HEK293 (cell line): ENCODE data around the gene NELL2.

ENCODE experiments used
- CTCF ChIA-PET: fragments of 350-600 bp; formaldehyde crosslinking; extraction: SDS; loops from one replicate; lab custom pipeline; 2021; ENCODE audit warnings: antibody characterized with exemption; lab: Yijun Ruan, JAX
- POLR2A ChIA-PET: fragments of 300-600 bp; formaldehyde crosslinking; extraction: SDS; loops from one replicate; lab custom pipeline; 2020; ENCODE audit warnings: antibody characterized with exemption, inconsistent platforms; lab: Yijun Ruan, JAX
- H3K27ac ChIP-seq: fragments of 200-500 bp; sonication (Bioruptor generic); 2 replicates; pipeline ENCODE4 v1.5.1; 2014; ENCODE audit warnings: low read depth, low read length, control low read depth, inconsistent platforms; ENCODE audit errors: extremely low read depth
- H3K36me3 ChIP-seq, 2 experiments: fragments of 200-500 bp in 1 of 2; sonication (Bioruptor generic) in 1 of 2; 1 replicate in 1 of 2; 2 replicates in 1 of 2; pipeline ENCODE4 v1.5.1; 2014 to 2017; ENCODE audit warnings: inconsistent platforms in 2 of 2, low read length in 2 of 2; ENCODE audit not compliant: control insufficient read depth in 2 of 2, insufficient read depth in 1 of 2
- H3K4me1 ChIP-seq: fragments of 200-500 bp; sonication (Bioruptor generic); 2 replicates; pipeline ENCODE4 v1.5.1; 2014; ENCODE audit warnings: mild to moderate bottlenecking, low read length, inconsistent platforms; ENCODE audit not compliant: control insufficient read depth, insufficient read depth
- H3K4me3 ChIP-seq: 2 replicates; pipeline ENCODE4 v1.5.1; 2011; ENCODE audit warnings: low read depth, mild to moderate bottlenecking, control low read depth, low read length, moderate library complexity
- H3K9me3 ChIP-seq: fragments of 200-500 bp; sonication (Bioruptor generic); 2 replicates; pipeline ENCODE4 v1.5.1; 2014; ENCODE audit warnings: low read depth, low read length, inconsistent platforms; ENCODE audit not compliant: control insufficient read depth, insufficient read depth
- SP7 ChIP-seq: fragments of 450-650 bp; formaldehyde crosslinking; IDR thresholded peaks from 2 replicates; pipeline ENCODE4 v1.5.1; 2016; ENCODE audit warnings: missing biosample characterization, missing genetic modification characterization
- ZIC2 ChIP-seq: fragments of 450-650 bp; formaldehyde crosslinking; IDR thresholded peaks from 2 replicates; pipeline ENCODE4 v1.5.1; 2016; ENCODE audit warnings: missing biosample characterization, missing genetic modification characterization
- ZNF133 ChIP-seq: fragments of 450-650 bp; formaldehyde crosslinking; IDR thresholded peaks from 2 replicates; pipeline ENCODE4 v1.5.1; 2016; ENCODE audit warnings: missing biosample characterization, missing genetic modification characterization
- ZNF175 ChIP-seq: fragments of 450-650 bp; formaldehyde crosslinking; IDR thresholded peaks from 2 replicates; pipeline ENCODE4 v1.5.1; 2016; ENCODE audit warnings: missing biosample characterization, missing genetic modification characterization
- ZNF391 ChIP-seq: fragments of 450-650 bp; formaldehyde crosslinking; IDR thresholded peaks from 2 replicates; pipeline ENCODE4 v1.5.1; 2016; ENCODE audit warnings: low read depth, missing biosample characterization, missing genetic modification characterization, borderline replicate concordance
- ZNF555 ChIP-seq: fragments of 450-650 bp; formaldehyde crosslinking; conservative IDR thresholded peaks from 2 replicates; pipeline ENCODE4 v1.5.1; 2017; ENCODE audit warnings: missing biosample characterization, mild to moderate bottlenecking, missing genetic modification characterization, inconsistent platforms
- TF ChIP-seq, protein P1 (sequence below): fragments of 450-650 bp; formaldehyde crosslinking; IDR thresholded peaks from 2 replicates; pipeline ENCODE4 v1.5.1; 2016; ENCODE audit warnings: missing biosample characterization, missing genetic modification characterization
- TF ChIP-seq, protein P2 (sequence below): fragments of 450-650 bp; formaldehyde crosslinking; IDR thresholded peaks from 2 replicates; pipeline ENCODE4 v1.5.1; 2016; ENCODE audit warnings: missing biosample characterization, missing genetic modification characterization, low read depth
- TF ChIP-seq, protein P3 (sequence below): fragments of 450-650 bp; formaldehyde crosslinking; IDR thresholded peaks from 2 replicates; pipeline ENCODE4 v1.5.1; 2016; ENCODE audit warnings: missing biosample characterization, missing genetic modification characterization, borderline replicate concordance
- TF ChIP-seq, protein P4 (sequence below): fragments of 450-650 bp; formaldehyde crosslinking; IDR thresholded peaks from 2 replicates; pipeline ENCODE4 v1.5.1; 2016; ENCODE audit warnings: missing biosample characterization, missing genetic modification characterization
- TF ChIP-seq, protein P5 (sequence below): fragments of 450-650 bp; formaldehyde crosslinking; conservative IDR thresholded peaks from 2 replicates; pipeline ENCODE4 v1.5.1; 2016; ENCODE audit warnings: low read depth, missing biosample characterization, missing genetic modification characterization
- TF ChIP-seq, protein P6 (sequence below): fragments of 450-650 bp; formaldehyde crosslinking; IDR thresholded peaks from 2 replicates; pipeline ENCODE4 v1.5.1; 2016; ENCODE audit warnings: missing biosample characterization, missing genetic modification characterization

Gene NELL2

DNA sequence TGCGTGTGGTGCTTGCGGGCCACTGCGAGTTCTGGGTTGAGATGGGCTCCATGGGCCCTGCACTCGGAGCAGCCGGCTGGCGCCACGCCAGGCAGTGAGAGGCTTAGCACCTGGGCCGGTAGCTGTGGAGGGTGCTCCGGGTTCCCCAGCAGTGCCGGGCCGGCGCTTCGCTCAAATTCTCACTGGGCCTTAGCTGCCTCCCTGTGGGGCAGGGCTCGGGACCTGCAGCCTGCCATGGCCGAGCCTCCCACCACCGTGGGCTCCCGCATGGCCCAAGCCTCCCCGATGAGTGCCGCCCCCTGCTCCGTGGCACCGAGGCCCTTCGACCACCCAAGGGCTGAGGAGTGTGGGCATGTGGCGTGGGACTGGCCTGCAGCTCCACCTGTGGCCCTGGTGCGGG, 375.7 kb downstream of the NELL2 start (continued):
- TF ChIP-seq, protein P1, sequence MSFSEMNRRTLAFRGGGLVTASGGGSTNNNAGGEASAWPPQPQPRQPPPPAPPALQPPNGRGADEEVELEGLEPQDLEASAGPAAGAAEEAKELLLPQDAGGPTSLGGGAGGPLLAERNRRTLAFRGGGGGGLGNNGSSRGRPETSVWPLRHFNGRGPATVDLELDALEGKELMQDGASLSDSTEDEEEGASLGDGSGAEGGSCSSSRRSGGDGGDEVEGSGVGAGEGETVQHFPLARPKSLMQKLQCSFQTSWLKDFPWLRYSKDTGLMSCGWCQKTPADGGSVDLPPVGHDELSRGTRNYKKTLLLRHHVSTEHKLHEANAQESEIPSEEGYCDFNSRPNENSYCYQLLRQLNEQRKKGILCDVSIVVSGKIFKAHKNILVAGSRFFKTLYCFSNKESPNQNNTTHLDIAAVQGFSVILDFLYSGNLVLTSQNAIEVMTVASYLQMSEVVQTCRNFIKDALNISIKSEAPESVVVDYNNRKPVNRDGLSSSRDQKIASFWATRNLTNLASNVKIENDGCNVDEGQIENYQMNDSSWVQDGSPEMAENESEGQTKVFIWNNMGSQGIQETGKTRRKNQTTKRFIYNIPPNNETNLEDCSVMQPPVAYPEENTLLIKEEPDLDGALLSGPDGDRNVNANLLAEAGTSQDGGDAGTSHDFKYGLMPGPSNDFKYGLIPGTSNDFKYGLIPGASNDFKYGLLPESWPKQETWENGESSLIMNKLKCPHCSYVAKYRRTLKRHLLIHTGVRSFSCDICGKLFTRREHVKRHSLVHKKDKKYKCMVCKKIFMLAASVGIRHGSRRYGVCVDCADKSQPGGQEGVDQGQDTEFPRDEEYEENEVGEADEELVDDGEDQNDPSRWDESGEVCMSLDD (tag by site-specific recombination) = no peak
- TF ChIP-seq, protein P2, sequence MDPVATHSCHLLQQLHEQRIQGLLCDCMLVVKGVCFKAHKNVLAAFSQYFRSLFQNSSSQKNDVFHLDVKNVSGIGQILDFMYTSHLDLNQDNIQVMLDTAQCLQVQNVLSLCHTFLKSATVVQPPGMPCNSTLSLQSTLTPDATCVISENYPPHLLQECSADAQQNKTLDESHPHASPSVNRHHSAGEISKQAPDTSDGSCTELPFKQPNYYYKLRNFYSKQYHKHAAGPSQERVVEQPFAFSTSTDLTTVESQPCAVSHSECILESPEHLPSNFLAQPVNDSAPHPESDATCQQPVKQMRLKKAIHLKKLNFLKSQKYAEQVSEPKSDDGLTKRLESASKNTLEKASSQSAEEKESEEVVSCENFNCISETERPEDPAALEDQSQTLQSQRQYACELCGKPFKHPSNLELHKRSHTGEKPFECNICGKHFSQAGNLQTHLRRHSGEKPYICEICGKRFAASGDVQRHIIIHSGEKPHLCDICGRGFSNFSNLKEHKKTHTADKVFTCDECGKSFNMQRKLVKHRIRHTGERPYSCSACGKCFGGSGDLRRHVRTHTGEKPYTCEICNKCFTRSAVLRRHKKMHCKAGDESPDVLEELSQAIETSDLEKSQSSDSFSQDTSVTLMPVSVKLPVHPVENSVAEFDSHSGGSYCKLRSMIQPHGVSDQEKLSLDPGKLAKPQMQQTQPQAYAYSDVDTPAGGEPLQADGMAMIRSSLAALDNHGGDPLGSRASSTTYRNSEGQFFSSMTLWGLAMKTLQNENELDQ = no peak
- TF ChIP-seq, protein P3, sequence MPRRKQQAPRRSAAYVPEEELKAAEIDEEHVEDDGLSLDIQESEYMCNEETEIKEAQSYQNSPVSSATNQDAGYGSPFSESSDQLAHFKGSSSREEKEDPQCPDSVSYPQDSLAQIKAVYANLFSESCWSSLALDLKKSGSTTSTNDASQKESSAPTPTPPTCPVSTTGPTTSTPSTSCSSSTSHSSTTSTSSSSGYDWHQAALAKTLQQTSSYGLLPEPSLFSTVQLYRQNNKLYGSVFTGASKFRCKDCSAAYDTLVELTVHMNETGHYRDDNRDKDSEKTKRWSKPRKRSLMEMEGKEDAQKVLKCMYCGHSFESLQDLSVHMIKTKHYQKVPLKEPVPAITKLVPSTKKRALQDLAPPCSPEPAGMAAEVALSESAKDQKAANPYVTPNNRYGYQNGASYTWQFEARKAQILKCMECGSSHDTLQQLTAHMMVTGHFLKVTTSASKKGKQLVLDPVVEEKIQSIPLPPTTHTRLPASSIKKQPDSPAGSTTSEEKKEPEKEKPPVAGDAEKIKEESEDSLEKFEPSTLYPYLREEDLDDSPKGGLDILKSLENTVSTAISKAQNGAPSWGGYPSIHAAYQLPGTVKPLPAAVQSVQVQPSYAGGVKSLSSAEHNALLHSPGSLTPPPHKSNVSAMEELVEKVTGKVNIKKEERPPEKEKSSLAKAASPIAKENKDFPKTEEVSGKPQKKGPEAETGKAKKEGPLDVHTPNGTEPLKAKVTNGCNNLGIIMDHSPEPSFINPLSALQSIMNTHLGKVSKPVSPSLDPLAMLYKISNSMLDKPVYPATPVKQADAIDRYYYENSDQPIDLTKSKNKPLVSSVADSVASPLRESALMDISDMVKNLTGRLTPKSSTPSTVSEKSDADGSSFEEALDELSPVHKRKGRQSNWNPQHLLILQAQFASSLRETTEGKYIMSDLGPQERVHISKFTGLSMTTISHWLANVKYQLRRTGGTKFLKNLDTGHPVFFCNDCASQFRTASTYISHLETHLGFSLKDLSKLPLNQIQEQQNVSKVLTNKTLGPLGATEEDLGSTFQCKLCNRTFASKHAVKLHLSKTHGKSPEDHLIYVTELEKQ (tag by site-specific recombination) = no peak
- no peak for TF ChIP-seq ZNF175 (tag by site-specific recombination)
- no peak for TF ChIP-seq ZIC2 (tag by site-specific recombination)
- TF ChIP-seq, protein P4, sequence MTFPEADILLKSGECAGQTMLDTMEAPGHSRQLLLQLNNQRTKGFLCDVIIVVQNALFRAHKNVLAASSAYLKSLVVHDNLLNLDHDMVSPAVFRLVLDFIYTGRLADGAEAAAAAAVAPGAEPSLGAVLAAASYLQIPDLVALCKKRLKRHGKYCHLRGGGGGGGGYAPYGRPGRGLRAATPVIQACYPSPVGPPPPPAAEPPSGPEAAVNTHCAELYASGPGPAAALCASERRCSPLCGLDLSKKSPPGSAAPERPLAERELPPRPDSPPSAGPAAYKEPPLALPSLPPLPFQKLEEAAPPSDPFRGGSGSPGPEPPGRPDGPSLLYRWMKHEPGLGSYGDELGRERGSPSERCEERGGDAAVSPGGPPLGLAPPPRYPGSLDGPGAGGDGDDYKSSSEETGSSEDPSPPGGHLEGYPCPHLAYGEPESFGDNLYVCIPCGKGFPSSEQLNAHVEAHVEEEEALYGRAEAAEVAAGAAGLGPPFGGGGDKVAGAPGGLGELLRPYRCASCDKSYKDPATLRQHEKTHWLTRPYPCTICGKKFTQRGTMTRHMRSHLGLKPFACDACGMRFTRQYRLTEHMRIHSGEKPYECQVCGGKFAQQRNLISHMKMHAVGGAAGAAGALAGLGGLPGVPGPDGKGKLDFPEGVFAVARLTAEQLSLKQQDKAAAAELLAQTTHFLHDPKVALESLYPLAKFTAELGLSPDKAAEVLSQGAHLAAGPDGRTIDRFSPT (tag by site-specific recombination) = no peak

DNA sequence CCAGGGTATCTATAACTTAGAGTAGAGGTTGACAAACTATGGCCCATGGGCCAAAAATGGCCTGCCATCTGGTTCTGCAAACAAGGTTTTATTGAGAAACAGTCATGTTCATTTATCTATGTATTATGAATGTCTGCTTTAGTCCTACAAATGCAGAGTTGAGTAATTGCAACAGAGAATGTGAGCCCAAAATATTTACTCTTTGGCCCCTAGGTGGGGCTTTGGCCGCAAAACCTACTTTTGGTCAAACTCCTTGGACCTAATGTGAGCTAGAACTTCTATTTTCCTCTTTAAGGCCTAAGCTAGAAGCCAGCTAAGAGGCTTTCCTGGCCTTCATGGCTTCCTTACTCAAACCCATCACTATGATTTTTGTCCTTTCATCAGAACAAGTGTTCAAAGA, 379.1 kb downstream of the NELL2 start:
- H3K4me1 ChIP-seq = no peaks in the 10 kb centered on the region
- POLR2A ChIA-PET = no interaction called here
- no peak overlapping the region for H3K4me3 ChIP-seq
- no peak overlapping the region for H3K27ac ChIP-seq
- CTCF ChIA-PET = interaction anchor here (0.7 kb wide), 2 partner anchors 14 to 19 kb away, joined by 4 read pairs; no protein-coding TSS in a partner anchor
- H3K9me3 ChIP-seq = no peaks in the 10 kb centered on the region; the same call in 1 of the 2 replicates
- no peaks in the 10 kb centered on the region for H3K36me3 ChIP-seq
- TF ChIP-seq SP7 (tag by site-specific recombination) (no peak), ZNF133 (tag by site-specific recombination) (no peak), ZNF555 (no peak), ZNF391 (tag by site-specific recombination) (no peak)
- TF ChIP-seq, protein P5, sequence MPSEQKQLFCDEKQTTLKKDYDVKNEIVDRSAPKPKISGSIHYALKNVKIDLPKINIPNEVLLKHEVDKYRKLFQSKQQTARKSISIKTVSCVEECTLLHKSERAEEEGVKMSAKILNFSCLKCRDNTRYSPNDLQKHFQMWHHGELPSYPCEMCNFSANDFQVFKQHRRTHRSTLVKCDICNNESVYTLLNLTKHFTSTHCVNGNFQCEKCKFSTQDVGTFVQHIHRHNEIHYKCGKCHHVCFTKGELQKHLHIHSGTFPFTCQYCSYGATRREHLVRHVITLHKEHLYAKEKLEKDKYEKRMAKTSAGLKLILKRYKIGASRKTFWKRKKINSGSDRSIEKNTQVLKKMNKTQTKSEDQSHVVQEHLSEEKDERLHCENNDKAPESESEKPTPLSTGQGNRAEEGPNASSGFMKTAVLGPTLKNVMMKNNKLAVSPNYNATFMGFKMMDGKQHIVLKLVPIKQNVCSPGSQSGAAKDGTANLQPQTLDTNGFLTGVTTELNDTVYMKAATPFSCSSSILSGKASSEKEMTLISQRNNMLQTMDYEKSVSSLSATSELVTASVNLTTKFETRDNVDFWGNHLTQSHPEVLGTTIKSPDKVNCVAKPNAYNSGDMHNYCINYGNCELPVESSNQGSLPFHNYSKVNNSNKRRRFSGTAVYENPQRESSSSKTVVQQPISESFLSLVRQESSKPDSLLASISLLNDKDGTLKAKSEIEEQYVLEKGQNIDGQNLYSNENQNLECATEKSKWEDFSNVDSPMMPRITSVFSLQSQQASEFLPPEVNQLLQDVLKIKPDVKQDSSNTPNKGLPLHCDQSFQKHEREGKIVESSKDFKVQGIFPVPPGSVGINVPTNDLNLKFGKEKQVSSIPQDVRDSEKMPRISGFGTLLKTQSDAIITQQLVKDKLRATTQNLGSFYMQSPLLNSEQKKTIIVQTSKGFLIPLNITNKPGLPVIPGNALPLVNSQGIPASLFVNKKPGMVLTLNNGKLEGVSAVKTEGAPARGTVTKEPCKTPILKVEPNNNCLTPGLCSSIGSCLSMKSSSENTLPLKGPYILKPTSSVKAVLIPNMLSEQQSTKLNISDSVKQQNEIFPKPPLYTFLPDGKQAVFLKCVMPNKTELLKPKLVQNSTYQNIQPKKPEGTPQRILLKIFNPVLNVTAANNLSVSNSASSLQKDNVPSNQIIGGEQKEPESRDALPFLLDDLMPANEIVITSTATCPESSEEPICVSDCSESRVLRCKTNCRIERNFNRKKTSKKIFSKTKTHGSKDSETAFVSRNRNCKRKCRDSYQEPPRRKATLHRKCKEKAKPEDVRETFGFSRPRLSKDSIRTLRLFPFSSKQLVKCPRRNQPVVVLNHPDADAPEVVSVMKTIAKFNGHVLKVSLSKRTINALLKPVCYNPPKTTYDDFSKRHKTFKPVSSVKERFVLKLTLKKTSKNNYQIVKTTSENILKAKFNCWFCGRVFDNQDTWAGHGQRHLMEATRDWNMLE (tag by site-specific recombination) = no peak
- TF ChIP-seq, protein P1 (tag by site-specific recombination) = no peak
- TF ChIP-seq, protein P6, sequence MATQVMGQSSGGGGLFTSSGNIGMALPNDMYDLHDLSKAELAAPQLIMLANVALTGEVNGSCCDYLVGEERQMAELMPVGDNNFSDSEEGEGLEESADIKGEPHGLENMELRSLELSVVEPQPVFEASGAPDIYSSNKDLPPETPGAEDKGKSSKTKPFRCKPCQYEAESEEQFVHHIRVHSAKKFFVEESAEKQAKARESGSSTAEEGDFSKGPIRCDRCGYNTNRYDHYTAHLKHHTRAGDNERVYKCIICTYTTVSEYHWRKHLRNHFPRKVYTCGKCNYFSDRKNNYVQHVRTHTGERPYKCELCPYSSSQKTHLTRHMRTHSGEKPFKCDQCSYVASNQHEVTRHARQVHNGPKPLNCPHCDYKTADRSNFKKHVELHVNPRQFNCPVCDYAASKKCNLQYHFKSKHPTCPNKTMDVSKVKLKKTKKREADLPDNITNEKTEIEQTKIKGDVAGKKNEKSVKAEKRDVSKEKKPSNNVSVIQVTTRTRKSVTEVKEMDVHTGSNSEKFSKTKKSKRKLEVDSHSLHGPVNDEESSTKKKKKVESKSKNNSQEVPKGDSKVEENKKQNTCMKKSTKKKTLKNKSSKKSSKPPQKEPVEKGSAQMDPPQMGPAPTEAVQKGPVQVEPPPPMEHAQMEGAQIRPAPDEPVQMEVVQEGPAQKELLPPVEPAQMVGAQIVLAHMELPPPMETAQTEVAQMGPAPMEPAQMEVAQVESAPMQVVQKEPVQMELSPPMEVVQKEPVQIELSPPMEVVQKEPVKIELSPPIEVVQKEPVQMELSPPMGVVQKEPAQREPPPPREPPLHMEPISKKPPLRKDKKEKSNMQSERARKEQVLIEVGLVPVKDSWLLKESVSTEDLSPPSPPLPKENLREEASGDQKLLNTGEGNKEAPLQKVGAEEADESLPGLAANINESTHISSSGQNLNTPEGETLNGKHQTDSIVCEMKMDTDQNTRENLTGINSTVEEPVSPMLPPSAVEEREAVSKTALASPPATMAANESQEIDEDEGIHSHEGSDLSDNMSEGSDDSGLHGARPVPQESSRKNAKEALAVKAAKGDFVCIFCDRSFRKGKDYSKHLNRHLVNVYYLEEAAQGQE (tag by site-specific recombination) = no peak
